ENCODE data around the gene RUNX1.

Gene RUNX1

GRCh38 chr21:35048706-35049617 lies at the start of gene RUNX1:
Gene RUNX1 (minus strand): TSS chr21:35049302.
- TF ChIP-seq GATA3 (IDR thresholded peaks at IDR 0.05; ENCODE audit: low read depth, low read length) (no peak), GATA2 (IDR thresholded peaks at IDR 0.05; ENCODE audit: low read depth, low read length) (no peak)

- TF ChIP-seq GATA2 (IDR thresholded peaks at IDR 0.05; ENCODE audit: low read depth, low read length) (no peak), GATA3 (IDR thresholded peaks at IDR 0.05; ENCODE audit: low read depth, low read length) (no peak)
Observed at GRCh38 chr21:35097525-35097924, 48.4 kb upstream of the RUNX1 start.

DNA sequence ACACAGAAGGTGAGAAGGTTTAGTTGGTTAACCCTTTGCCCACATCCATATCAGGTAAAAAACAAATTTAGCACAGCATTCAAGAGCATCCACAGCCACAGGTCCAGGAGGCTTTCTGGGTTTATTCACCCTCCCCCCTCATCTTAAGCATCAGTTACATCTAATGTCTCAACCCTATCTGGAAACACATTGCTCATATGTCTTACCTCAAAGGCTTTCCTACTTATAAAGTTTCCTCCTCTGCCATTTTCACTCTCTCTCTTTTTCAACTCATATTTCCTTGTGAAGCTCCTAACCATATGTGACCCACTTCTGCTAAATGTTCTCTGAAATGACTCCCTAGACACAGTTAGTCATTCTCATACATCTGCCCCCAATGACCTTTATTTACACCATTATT lies 47.9 kb upstream of the RUNX1 start:
- TF ChIP-seq GATA2 (IDR thresholded peaks at IDR 0.05; ENCODE audit: low read depth, low read length) = no peak
- no peak for TF ChIP-seq GATA3 (IDR thresholded peaks at IDR 0.05; ENCODE audit: low read depth, low read length)

- TF ChIP-seq GATA3 (IDR thresholded peaks at IDR 0.05; ENCODE audit: low read depth, low read length) = no peak
- no peak for TF ChIP-seq GATA2 (IDR thresholded peaks at IDR 0.05; ENCODE audit: low read depth, low read length)
Observed at GRCh38 chr21:35095859-35096291, 46.8 kb upstream of the RUNX1 start.

- TF ChIP-seq GATA3 (IDR thresholded peaks at IDR 0.05; ENCODE audit: low read depth, low read length) (no peak), GATA2 (IDR thresholded peaks at IDR 0.05; ENCODE audit: low read depth, low read length) (no peak)
Observed at GRCh38 chr21:35093514-35093913, 44.4 kb upstream of the RUNX1 start.

- TF ChIP-seq GATA2 (IDR thresholded peaks at IDR 0.05; ENCODE audit: low read depth, low read length) (no peak), GATA3 (IDR thresholded peaks at IDR 0.05; ENCODE audit: low read depth, low read length) (no peak)
Observed at GRCh38 chr21:35091496-35091895, 42.4 kb upstream of the RUNX1 start.

GRCh38 chr21:35090403-35090802 lies 41.3 kb upstream of the RUNX1 start:
- no peak for TF ChIP-seq GATA2 (IDR thresholded peaks at IDR 0.05; ENCODE audit: low read depth, low read length)
- TF ChIP-seq GATA3 (IDR thresholded peaks at IDR 0.05; ENCODE audit: low read depth, low read length) = no peak

GRCh38 chr21:35088319-35088771 lies 39.2 kb upstream of the RUNX1 start:
- TF ChIP-seq GATA3 (IDR thresholded peaks at IDR 0.05; ENCODE audit: low read depth, low read length) (no peak), GATA2 (IDR thresholded peaks at IDR 0.05; ENCODE audit: low read depth, low read length) (no peak)

GRCh38 chr21:35086357-35086756 lies 37.3 kb upstream of the RUNX1 start:
- TF ChIP-seq GATA2 (IDR thresholded peaks at IDR 0.05; ENCODE audit: low read depth, low read length) = no peak
- TF ChIP-seq GATA3 (IDR thresholded peaks at IDR 0.05; ENCODE audit: low read depth, low read length) = no peak

- TF ChIP-seq GATA3 (IDR thresholded peaks at IDR 0.05; ENCODE audit: low read depth, low read length) (no peak), GATA2 (IDR thresholded peaks at IDR 0.05; ENCODE audit: low read depth, low read length) (no peak)
Observed at GRCh38 chr21:35084869-35085268, 35.8 kb upstream of the RUNX1 start.

- no peak for TF ChIP-seq GATA2 (IDR thresholded peaks at IDR 0.05; ENCODE audit: low read depth, low read length)
- no peak for TF ChIP-seq GATA3 (IDR thresholded peaks at IDR 0.05; ENCODE audit: low read depth, low read length)
Observed at GRCh38 chr21:35083246-35083645, 34.1 kb upstream of the RUNX1 start.

DNA sequence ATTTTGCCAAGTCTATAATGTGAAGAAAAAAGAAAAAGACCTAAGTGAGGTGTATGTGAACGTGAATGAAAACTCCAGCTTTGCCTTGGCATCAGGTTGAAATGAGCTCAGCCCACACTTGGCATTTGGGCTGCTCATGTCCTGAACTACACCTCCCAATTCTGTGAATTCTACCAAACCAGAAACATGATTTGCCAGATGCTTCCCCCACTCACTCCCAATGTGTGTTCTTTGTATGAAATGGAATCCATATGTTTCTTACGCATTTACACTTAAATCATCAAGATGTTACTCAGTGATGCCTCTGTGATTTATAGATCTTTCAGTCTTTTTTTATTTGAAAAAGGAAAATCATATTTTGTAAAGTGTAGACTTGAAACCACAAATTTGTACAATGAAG lies 32.8 kb upstream of the RUNX1 start:
- no peak for TF ChIP-seq GATA2 (IDR thresholded peaks at IDR 0.05; ENCODE audit: low read depth, low read length)
- no peak for TF ChIP-seq GATA3 (IDR thresholded peaks at IDR 0.05; ENCODE audit: low read depth, low read length)

DNA sequence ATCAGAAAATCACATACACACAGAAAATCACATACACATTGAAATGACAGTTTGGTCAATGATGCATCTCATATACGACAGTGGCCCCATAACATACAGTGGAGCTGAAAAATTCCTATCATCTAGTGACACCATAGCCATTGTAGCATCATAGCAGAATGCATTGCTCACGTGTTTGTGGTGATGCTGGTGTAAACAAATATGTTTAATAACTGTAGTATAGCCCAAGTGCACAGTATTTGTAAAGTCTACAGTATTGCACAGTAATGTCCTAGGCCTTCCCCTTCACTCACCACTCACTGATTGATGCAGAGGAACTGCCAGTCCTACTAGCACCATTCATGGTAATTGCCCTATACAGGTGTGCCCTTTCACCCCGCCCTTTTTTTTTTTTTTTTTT lies 30.1 kb upstream of the RUNX1 start:
- TF ChIP-seq GATA2 (IDR thresholded peaks at IDR 0.05; ENCODE audit: low read depth, low read length) (no peak), GATA3 (IDR thresholded peaks at IDR 0.05; ENCODE audit: low read depth, low read length) (no peak)

DNA sequence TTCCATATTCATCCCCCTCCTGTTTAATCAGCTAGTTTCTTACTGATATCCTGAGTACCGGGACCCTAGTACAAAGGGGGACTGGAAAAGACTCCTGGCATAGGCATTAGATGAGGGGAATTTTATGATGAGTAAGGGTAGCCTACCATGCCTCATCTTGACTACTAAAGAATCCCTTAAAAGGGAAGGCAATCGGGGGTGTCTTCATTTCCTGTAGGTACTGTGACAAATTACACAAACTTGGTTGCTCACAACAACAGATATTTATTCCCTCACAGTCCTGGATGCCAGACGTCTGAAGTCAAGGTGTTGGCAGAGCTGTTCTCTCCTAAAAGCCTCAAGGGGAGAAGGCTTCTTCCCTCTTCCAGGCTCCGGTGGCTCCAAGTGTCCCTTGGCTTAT lies 28.9 kb upstream of the RUNX1 start:
- TF ChIP-seq GATA3 (IDR thresholded peaks at IDR 0.05; ENCODE audit: low read depth, low read length) = no peak
- TF ChIP-seq GATA2 (IDR thresholded peaks at IDR 0.05; ENCODE audit: low read depth, low read length) = no peak

GRCh38 chr21:35077466-35077865 lies 28.4 kb upstream of the RUNX1 start:
- TF ChIP-seq GATA2 (IDR thresholded peaks at IDR 0.05; ENCODE audit: low read depth, low read length) (no peak), GATA3 (IDR thresholded peaks at IDR 0.05; ENCODE audit: low read depth, low read length) (no peak)
